Tibial artery (tissue), 4 donors: ENCODE results near the gene CRAMP1.
"Not testable (repeated sequence)": the region's sequence is repeated elsewhere in the genome, so short reads cannot be mapped to it uniquely, and the experiment has no call there.

Experiments used
- DNase-seq, 2 donors: peaks; one replicate each; pipeline ENCODE4 v3.0.0-alpha.2; 2019
- H3K27ac ChIP-seq, 2 donors: fragments of 200-600 bp; sonication (generic) in 1 of 2; 1 replicate in 1 of 2; 2 replicates in 1 of 2; pipeline ENCODE4 v1.5.1; 2018 to 2019; ENCODE audit warnings: mild to moderate bottlenecking in 1 of 2
- H3K27me3 ChIP-seq, 2 donors: fragments of 200-600 bp; sonication (generic) in 1 of 2; one replicate each; pipeline versions ENCODE4 v1.5.1 to v1.6.0; 2016 to 2019
- H3K36me3 ChIP-seq, 3 donors: fragments of 200-600 bp; sonication (generic) in 2 of 3; one replicate each; pipeline ENCODE4 v1.5.1; 2016 to 2019; ENCODE audit warnings: mild to moderate bottlenecking in 2 of 3
- H3K4me1 ChIP-seq, 4 donors: fragments of 200-600 bp; sonication (generic) in 2 of 4; 1 replicate in 3 of 4; 2 replicates in 1 of 4; pipeline ENCODE4 v1.5.1; 2016 to 2019
- H3K4me3 ChIP-seq, 2 donors: fragments of 200-600 bp; sonication (generic) in 1 of 2; 1 replicate in 1 of 2; 2 replicates in 1 of 2; pipeline ENCODE4 v1.5.1; 2018 to 2019; ENCODE audit warnings: mild to moderate bottlenecking in 2 of 2
- H3K9me3 ChIP-seq, 3 donors: fragments of 200-600 bp; sonication (generic) in 1 of 3; one replicate each; pipeline ENCODE4 v1.5.1; 2016 to 2019
- intact Hi-C: fragments of 100-400 bp; cut with DNase I; formaldehyde crosslinking; loops from one replicate; pipeline ENCODE4 v1.15.0; 2023; ENCODE audit warnings: low total_unique reads
- TF ChIP-seq, protein P1 (sequence below), 2 experiments: fragments of 200-600 bp in 1 of 2; fragments of 450-650 bp in 1 of 2; IDR thresholded peaks; one replicate each; pipeline ENCODE4 v1.5.1; 2017 to 2019; ENCODE audit warnings: antibody characterized with exemption in 2 of 2, mild to moderate bottlenecking in 1 of 2, moderate library complexity in 1 of 2

The CRAMP1 gene

DNA sequence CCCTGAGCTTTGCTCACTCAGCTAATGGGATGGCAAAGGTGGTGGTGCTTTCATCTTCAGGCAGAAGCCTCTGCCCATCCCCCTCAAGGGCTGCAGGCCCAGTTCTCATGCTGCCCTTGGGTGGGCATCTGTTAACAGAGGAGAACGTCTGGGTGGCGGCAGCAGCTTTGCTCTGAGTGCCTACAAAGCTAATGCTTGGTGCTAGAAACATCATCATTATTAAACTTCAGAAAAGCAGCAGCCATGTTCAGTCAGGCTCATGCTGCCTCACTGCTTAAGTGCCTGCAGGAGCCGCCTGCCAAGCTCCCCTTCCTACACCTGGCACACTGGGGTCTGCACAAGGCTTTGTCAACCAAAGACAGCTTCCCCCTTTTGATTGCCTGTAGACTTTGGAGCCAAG, 88.1 kb downstream of the CRAMP1 start:
- no peaks in the 10 kb centered on the region for H3K9me3 ChIP-seq
- no peak for DNase-seq
- TF ChIP-seq, protein P1, sequence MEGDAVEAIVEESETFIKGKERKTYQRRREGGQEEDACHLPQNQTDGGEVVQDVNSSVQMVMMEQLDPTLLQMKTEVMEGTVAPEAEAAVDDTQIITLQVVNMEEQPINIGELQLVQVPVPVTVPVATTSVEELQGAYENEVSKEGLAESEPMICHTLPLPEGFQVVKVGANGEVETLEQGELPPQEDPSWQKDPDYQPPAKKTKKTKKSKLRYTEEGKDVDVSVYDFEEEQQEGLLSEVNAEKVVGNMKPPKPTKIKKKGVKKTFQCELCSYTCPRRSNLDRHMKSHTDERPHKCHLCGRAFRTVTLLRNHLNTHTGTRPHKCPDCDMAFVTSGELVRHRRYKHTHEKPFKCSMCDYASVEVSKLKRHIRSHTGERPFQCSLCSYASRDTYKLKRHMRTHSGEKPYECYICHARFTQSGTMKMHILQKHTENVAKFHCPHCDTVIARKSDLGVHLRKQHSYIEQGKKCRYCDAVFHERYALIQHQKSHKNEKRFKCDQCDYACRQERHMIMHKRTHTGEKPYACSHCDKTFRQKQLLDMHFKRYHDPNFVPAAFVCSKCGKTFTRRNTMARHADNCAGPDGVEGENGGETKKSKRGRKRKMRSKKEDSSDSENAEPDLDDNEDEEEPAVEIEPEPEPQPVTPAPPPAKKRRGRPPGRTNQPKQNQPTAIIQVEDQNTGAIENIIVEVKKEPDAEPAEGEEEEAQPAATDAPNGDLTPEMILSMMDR (IDR thresholded peaks at IDR 0.05), result no peak
- peaks cover 8 to 48% (median 17%) of the 10 kb centered on the region in 3 donors for H3K36me3 ChIP-seq
- no peak overlapping the region for H3K4me3 ChIP-seq
- H3K27me3 ChIP-seq, result no peaks in the 10 kb centered on the region
- intact Hi-C loops, result no loop called here
- H3K4me1 ChIP-seq, result peaks cover 0 to 7% (median 5%) of the 10 kb centered on the region in 4 donors
- no peak overlapping the region for H3K27ac ChIP-seq

- intact Hi-C loops, result no loop called here
- peaks cover 8 to 48% (median 17%) of the 10 kb centered on the region in 3 donors for H3K36me3 ChIP-seq
These were observed 89.2 kb downstream of the CRAMP1 start for GRCh38 chr16:1701216-1701878.

DNA sequence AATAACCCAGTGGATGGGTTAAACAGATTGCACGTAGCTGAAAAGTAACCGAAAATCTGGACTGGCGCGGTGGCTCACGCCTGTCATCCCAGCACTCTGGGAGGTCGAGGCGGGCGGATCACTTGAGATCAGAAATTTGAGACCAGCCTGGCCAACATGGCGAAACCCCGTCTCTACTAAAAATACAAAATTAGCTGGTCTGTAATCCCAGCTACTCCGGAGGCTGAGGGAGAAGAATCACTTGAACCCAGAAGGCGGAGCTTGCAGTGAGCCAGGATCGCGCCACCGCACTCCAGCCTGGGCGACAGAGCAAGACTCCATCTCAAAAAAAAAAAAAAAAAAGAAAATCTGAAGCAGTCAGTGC, 93.1 kb downstream of the CRAMP1 start:
- H3K27me3 ChIP-seq, H3K9me3 ChIP-seq, intact Hi-C loops, DNase-seq: not testable (repeated sequence)
- H3K4me1 ChIP-seq, result peaks cover 0 to 37% (median 26%) of the 10 kb centered on the region in 4 donors
- H3K27ac ChIP-seq, result peak overlapping the region; percentile 85 to 92
- H3K36me3 ChIP-seq, result peaks cover 0 to 25% (median 0%) of the 10 kb centered on the region in 3 donors
- peak overlapping the region; percentile 73 to 74 for H3K4me3 ChIP-seq

More at GRCh38 chr16:1701216-1701878, 89.2 kb downstream of the CRAMP1 start:
- peaks cover 0 to 7% (median 5%) of the 10 kb centered on the region in 4 donors for H3K4me1 ChIP-seq
- H3K4me3 ChIP-seq, result no peak overlapping the region
- H3K27me3 ChIP-seq, result no peaks in the 10 kb centered on the region
- no peaks in the 10 kb centered on the region for H3K9me3 ChIP-seq
- no peak for DNase-seq
- no peak overlapping the region for H3K27ac ChIP-seq
- TF ChIP-seq, protein P1 (IDR thresholded peaks at IDR 0.05), result no peak

GRCh38 chr16:1705688-1706385, 93.7 kb downstream of the CRAMP1 start, which contains the start of gene MAPK8IP3:
Gene MAPK8IP3 (plus strand): TSS chr16:1706195. CDS start chr16:1706340, 145 bp downstream.
- H3K9me3 ChIP-seq, result no peaks in the 10 kb centered on the region
- DNase-seq, result peak; percentile 79 to 96
- no peaks in the 10 kb centered on the region for H3K27me3 ChIP-seq
- H3K4me1 ChIP-seq, result peaks cover 0 to 39% (median 26%) of the 10 kb centered on the region in 4 donors
- peak within 1 kb of the TSS; percentile 85 to 92 for H3K27ac ChIP-seq
- peak within 1 kb of the TSS; percentile 73 to 74 for H3K4me3 ChIP-seq
- peaks cover 0 to 20% (median 0%) of the 10 kb centered on the region in 3 donors for H3K36me3 ChIP-seq
- intact Hi-C loops, result no loop called here
- TF ChIP-seq, protein P1 (IDR thresholded peaks at IDR 0.05), result peak; percentile 88 to 100

- H3K27ac ChIP-seq, result peak overlapping the region; percentile 85 to 92
- no peaks in the 10 kb centered on the region for H3K9me3 ChIP-seq
- TF ChIP-seq, protein P1 (IDR thresholded peaks at IDR 0.05), result no peak
- H3K36me3 ChIP-seq, result peaks cover 0 to 15% (median 0%) of the 10 kb centered on the region in 3 donors
- peaks cover 0 to 42% (median 26%) of the 10 kb centered on the region in 4 donors for H3K4me1 ChIP-seq
- DNase-seq, result no peak
- intact Hi-C loops, result no loop called here
- peak overlapping the region; percentile 73 to 74 for H3K4me3 ChIP-seq
- no peaks in the 10 kb centered on the region for H3K27me3 ChIP-seq
These were observed 94.4 kb downstream of the CRAMP1 start for GRCh38 chr16:1706386-1707192.
